ENCODE data around the gene HIRA. TPM values are rescaled to one million over a fixed set of nuclear protein-coding genes. Genes with fewer than 3 reads are reported as not detected.

The HIRA gene
- total RNA-seq, 4 donors from 2014 or later, result 18.8 to 31.6 (median 24.7) TPM

DNA sequence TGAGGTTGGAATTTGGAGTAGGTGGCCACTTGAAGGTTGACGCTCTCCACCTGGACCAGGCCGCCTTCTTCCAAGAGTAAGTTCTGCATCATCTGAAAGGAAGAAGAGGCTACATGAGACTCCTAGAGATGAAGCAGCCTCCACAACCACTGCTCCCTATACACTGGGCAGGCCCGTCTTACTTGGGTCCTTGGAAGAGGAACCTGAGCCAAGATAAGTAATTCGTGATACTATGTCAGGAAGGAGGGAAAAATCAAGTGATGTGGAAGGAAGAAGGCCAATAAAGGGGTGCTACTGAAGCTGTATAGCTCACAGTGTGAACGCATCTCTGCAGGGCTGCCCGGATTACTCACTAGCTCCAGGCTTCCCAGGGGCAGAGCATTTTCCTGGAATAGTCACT, 36.4 kb upstream of the HIRA start:
- no peak overlapping the region for H3K27ac ChIP-seq
- DNase-seq (ENCODE audit: low spot score in 2 of 2), result no peak
- WGBS, 2 donors, result 90 to 96% methylated on average over 6 of the region's 6 CpGs
- H3K4me1 ChIP-seq, result no peaks in the 10 kb centered on the region
- no peak overlapping the region for H3K4me3 ChIP-seq
- TF ChIP-seq, protein P1, sequence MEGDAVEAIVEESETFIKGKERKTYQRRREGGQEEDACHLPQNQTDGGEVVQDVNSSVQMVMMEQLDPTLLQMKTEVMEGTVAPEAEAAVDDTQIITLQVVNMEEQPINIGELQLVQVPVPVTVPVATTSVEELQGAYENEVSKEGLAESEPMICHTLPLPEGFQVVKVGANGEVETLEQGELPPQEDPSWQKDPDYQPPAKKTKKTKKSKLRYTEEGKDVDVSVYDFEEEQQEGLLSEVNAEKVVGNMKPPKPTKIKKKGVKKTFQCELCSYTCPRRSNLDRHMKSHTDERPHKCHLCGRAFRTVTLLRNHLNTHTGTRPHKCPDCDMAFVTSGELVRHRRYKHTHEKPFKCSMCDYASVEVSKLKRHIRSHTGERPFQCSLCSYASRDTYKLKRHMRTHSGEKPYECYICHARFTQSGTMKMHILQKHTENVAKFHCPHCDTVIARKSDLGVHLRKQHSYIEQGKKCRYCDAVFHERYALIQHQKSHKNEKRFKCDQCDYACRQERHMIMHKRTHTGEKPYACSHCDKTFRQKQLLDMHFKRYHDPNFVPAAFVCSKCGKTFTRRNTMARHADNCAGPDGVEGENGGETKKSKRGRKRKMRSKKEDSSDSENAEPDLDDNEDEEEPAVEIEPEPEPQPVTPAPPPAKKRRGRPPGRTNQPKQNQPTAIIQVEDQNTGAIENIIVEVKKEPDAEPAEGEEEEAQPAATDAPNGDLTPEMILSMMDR (IDR thresholded peaks at IDR 0.05), result no peak
- no peak for TF ChIP-seq POLR2A (IDR thresholded peaks at IDR 0.05)
- no peak for TF ChIP-seq EP300 (IDR thresholded peaks at IDR 0.05)
- no peaks in the 10 kb centered on the region for H3K9me3 ChIP-seq
- H3K27me3 ChIP-seq, result no peaks in the 10 kb centered on the region
- H3K36me3 ChIP-seq, result peaks cover 0 to 98% (median 49%) of the 10 kb centered on the region in 3 donors

DNA sequence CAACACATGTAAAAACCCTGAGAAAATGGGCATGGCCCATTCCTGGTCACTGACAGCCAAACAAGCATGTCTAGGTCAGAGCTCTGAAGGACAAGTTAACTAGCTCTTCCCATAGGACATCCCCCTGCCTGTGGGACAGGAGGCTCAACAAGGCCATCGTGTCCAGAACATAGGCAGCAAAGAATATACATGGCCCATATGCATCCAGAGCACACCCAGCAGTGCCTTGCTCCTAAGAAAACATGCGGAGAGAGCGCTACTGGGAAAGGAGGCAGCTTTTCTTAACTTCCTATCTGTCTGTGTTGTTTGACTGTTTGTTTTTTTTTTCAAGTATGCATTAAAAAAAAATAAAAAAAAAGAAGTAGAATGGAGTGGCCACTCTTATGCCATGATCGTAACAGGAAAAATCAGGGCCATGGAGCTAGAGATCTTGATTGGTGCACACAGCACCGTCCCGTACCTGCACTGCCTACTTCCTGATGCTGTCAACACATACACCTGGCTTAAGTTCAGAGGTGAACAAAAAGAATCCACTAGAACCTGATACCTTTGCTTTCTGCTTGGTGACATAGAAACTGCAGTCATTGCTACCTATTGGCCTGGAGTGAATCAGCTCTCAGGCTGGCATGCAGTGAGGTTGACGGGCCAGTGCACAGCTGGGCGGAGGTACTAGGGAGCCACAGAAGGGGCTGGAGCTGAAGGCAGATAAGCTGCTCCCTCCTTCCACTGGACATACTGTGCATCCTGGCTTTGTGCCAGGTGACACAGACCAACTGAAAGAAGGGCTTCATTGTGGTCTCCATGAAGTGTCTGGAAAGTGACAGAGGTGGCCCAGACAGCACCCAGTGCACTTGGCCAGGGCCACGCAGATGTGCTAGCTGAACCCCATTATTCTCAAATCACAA, 35.6 kb upstream of the HIRA start:
- DNase-seq (ENCODE audit: low spot score in 2 of 2), result no peak
- H3K9me3 ChIP-seq, result no peaks in the 10 kb centered on the region
- peaks cover 0 to 98% (median 49%) of the 10 kb centered on the region in 3 donors for H3K36me3 ChIP-seq
- no peak overlapping the region for H3K27ac ChIP-seq
- no peaks in the 10 kb centered on the region for H3K27me3 ChIP-seq
- H3K4me1 ChIP-seq, result no peaks in the 10 kb centered on the region
- no peak overlapping the region for H3K4me3 ChIP-seq
- TF ChIP-seq EP300 (IDR thresholded peaks at IDR 0.05) (no peak), POLR2A (IDR thresholded peaks at IDR 0.05) (no peak)
- TF ChIP-seq, protein P1 (IDR thresholded peaks at IDR 0.05), result no peak
- 93% methylated on average over 9 of the region's 9 CpGs for WGBS, 2 donors

DNA sequence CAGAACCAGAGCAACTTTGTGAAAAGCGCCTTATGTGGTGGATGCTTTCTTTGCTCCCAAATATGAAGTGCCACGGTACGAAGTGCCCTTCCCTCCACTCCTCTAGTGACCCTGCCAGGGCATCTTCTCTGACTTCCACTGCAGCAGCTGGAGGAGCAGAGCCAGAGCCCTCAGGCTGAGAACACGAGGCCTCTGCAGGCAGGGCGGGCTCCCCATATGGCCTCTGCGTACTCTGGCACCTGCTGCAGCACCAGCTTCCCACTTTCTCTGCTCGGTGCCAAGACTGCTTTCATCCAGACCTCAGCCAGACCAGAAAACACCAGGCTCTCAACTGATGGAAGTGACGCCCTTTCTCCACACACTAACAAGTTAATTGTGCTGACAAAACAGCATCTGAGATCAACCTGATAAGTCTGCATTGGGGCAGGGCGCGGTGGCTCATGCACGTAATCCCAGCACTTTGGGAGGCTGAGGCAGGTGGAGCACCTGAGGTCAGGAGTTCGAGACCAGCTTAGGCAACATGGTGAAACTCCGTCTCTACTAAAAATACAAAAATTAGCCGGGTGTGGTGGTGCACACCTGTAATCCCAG, 34.7 kb upstream of the HIRA start:
- H3K36me3 ChIP-seq, result peaks cover 0 to 98% (median 49%) of the 10 kb centered on the region in 3 donors
- H3K4me3 ChIP-seq, result no peak overlapping the region
- H3K27me3 ChIP-seq, result no peaks in the 10 kb centered on the region
- no peaks in the 10 kb centered on the region for H3K9me3 ChIP-seq
- H3K4me1 ChIP-seq, result no peaks in the 10 kb centered on the region
- no peak overlapping the region for H3K27ac ChIP-seq
- no peak for DNase-seq (ENCODE audit: low spot score in 2 of 2)
- TF ChIP-seq, protein P1 (IDR thresholded peaks at IDR 0.05), result no peak
- TF ChIP-seq EP300 (IDR thresholded peaks at IDR 0.05), result no peak
- TF ChIP-seq POLR2A (IDR thresholded peaks at IDR 0.05), result no peak
- WGBS, 2 donors, result 81 to 95% methylated on average over 14 of the region's 14 CpGs

DNA sequence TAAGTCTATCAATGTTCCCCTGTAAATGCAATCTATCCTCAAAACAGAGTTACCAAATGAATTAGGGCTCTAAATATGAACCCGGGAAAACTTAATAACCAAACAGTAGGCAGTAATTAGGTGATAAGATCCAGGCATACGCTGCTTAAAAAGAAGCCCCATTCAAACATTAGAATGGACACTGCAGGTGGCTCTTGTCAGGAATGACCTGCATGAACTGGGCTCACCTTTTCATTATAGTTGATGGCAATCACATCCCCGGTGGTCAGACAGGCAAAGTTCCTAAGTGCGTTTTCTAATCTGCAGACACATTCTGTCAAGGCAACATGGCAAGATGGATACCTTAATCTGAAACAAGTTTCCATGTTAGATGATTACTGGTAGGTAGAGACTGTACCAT, 33.4 kb upstream of the HIRA start:
- H3K27ac ChIP-seq, result no peak overlapping the region
- H3K4me1 ChIP-seq, result no peaks in the 10 kb centered on the region
- H3K36me3 ChIP-seq, result peaks cover 0 to 97% (median 39%) of the 10 kb centered on the region in 3 donors
- H3K9me3 ChIP-seq, result no peaks in the 10 kb centered on the region
- 82 to 99% methylated on average over 4 of the region's 4 CpGs for WGBS, 2 donors
- no peaks in the 10 kb centered on the region for H3K27me3 ChIP-seq
- DNase-seq (ENCODE audit: low spot score in 2 of 2), result no peak
- no peak overlapping the region for H3K4me3 ChIP-seq
- TF ChIP-seq EP300 (IDR thresholded peaks at IDR 0.05), result no peak
- no peak for TF ChIP-seq POLR2A (IDR thresholded peaks at IDR 0.05)
- TF ChIP-seq, protein P1 (IDR thresholded peaks at IDR 0.05), result no peak

DNA sequence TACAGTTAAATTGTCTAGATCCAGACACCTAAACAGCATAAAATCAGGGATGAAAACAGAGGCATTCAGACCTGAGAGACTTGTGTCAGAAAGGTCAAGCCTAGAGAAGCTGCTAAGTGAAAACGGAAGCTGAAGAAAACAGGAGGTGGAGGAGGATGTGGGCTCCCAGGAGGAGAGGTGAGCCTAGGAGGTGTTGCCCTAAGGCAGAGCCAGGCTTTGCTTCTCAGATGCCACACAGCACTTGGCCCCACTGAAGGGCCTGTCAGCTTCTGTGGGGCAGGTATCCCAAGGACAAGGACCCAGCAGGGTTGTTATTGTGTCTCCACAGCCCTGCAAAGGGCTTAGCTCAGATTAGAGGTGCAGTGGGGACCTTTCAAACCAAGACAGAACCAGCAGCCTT, 33.0 kb upstream of the HIRA start:
- Histone ChIP-seq H3K4me3 (no peak overlapping the region), H3K36me3 (peaks cover 0 to 97% (median 35%) of the 10 kb centered on the region in 3 donors), H3K4me1 (no peaks in the 10 kb centered on the region), H3K27me3 (no peaks in the 10 kb centered on the region), H3K9me3 (no peaks in the 10 kb centered on the region), H3K27ac (no peak overlapping the region)
- WGBS, 2 donors, result 60 to 65% methylated on average over 1 of the region's 1 CpG
- DNase-seq (ENCODE audit: low spot score in 2 of 2), result no peak
- TF ChIP-seq EP300 (IDR thresholded peaks at IDR 0.05), result no peak
- TF ChIP-seq, protein P1 (IDR thresholded peaks at IDR 0.05), result no peak
- no peak for TF ChIP-seq POLR2A (IDR thresholded peaks at IDR 0.05)
